NT2/D1 (cell line): ENCODE measurements around the gene ATXN7L2.

Source experiments
- DNase-seq: peaks from one replicate; pipeline ENCODE4 v3.0.0-alpha.2; 2011; ENCODE audit warnings: low read depth, low spot score
- H3K27me3 ChIP-seq: 2 replicates; pipeline ENCODE4 v1.6.0; 2011; ENCODE audit warnings: mild to moderate bottlenecking; ENCODE audit not compliant: insufficient read length, insufficient read depth
- H3K36me3 ChIP-seq: 2 replicates; pipeline ENCODE4 v1.6.1; 2011; ENCODE audit warnings: mild to moderate bottlenecking, low read length, mixed read lengths; ENCODE audit not compliant: insufficient read depth, insufficient read length
- H3K4me1 ChIP-seq: 2 replicates; pipeline ENCODE4 v1.5.1; 2011; ENCODE audit not compliant: insufficient read depth, insufficient read length
- H3K4me3 ChIP-seq: 2 replicates; pipeline ENCODE4 v1.5.1; 2011; ENCODE audit warnings: low read depth; ENCODE audit not compliant: insufficient read length
- H3K9ac ChIP-seq: 2 replicates; pipeline ENCODE4 v1.6.0; 2011; ENCODE audit warnings: low read depth; ENCODE audit not compliant: insufficient read length
- H3K9me3 ChIP-seq: 2 replicates; pipeline ENCODE4 v1.5.1; 2011; ENCODE audit warnings: mild to moderate bottlenecking, low read length; ENCODE audit not compliant: insufficient read depth
- SUZ12 ChIP-seq: IDR thresholded peaks from 2 replicates; pipeline ENCODE4 v1.6.1; 2011; ENCODE audit not compliant: insufficient read length, insufficient read depth; ENCODE audit errors: extremely low read depth
- YY1 ChIP-seq: IDR thresholded peaks from 2 replicates; pipeline ENCODE4 v1.6.1; 2011; ENCODE audit not compliant: insufficient read length, insufficient read depth
- ZNF274 ChIP-seq: IDR thresholded peaks from 2 replicates; pipeline ENCODE4 v1.6.1; 2011; ENCODE audit warnings: mild to moderate bottlenecking, low read depth, low read length

Gene ATXN7L2

DNA sequence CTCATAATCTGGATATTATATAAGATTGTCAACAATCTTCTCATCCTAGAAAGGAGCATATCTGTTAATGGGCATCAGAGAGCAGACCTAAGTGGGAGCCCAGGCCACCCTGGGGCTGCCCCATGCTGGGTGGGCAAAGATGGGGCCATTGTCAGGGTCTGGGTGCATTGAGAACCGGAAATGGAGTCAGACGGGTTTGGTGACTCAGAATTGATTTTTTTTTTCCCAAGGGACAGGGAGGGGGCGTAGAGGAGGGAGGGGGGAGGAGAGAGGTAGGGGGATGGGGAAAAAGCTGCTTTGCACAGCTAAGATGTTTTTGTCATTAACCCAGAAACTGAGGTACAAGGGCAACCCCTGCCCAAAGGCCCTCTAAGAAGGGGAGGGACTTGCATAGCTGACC, 1.3 kb downstream of the ATXN7L2 start:
- Histone ChIP-seq H3K9ac (peak overlapping the region; percentile 93), H3K36me3 (peaks cover 44% of the 10 kb centered on the region), H3K27me3 (peaks cover 9% of the 10 kb centered on the region), H3K9me3 (no peaks in the 10 kb centered on the region), H3K4me1 (peaks cover 13% of the 10 kb centered on the region), H3K4me3 (peak overlapping the region; percentile 83)
- DNase-seq, result no peak
- TF ChIP-seq ZNF274 (no peak), YY1 (no peak), SUZ12 (no peak)

DNA sequence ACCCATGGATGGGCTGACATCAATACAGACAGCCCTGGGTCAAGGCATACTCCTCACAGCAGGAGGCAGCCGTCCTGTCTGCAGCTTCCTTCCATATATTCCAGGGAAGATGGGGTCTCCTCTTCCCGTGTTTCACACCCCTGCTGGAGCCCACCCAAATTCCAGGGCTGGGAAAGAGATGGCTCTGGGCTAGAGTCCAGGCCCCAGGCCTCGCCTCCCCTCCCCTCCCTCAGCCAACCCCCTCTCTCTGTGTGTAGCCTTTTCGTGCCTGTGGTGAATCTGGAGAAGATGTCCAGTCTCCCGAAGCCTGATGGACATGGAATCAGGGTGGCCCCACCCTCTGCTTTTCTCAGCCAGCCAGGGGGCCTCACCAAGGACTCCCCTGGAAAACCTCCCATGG, 3.6 kb downstream of the ATXN7L2 start:
- TF ChIP-seq YY1 (no peak), ZNF274 (no peak), SUZ12 (no peak)
- no peak for DNase-seq
- Histone ChIP-seq H3K4me1 (peaks cover 13% of the 10 kb centered on the region), H3K36me3 (peaks cover 65% of the 10 kb centered on the region), H3K9ac (no peak overlapping the region), H3K9me3 (no peaks in the 10 kb centered on the region), H3K4me3 (no peak overlapping the region), H3K27me3 (peaks cover 3% of the 10 kb centered on the region)

DNA sequence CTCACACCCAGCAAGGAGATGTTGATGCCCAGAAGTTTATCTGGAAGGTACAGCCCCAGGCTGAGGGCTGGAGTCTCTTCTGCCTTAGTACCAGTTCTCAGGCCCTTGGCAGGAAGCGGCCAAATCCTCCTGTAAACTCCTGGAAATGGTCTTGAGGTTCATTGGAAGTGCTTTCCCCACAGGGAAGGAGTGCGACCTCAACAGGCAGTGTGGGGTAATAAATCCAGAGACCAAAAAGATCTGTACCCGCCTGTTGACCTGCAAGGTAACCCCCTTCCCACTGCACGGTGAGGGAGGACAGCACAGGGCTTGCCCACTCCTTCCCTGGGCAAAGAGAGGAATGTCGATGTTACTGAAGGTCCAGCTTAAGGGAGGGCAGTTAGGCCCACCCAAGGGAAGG, 4.5 kb downstream of the ATXN7L2 start:
- no peaks in the 10 kb centered on the region for H3K9me3 ChIP-seq
- peaks cover 9% of the 10 kb centered on the region for H3K4me1 ChIP-seq
- H3K36me3 ChIP-seq, result peaks cover 67% of the 10 kb centered on the region
- H3K4me3 ChIP-seq, result no peak overlapping the region
- DNase-seq, result no peak
- H3K9ac ChIP-seq, result no peak overlapping the region
- TF ChIP-seq SUZ12 (no peak), YY1 (no peak), ZNF274 (no peak)
- no peaks in the 10 kb centered on the region for H3K27me3 ChIP-seq

DNA sequence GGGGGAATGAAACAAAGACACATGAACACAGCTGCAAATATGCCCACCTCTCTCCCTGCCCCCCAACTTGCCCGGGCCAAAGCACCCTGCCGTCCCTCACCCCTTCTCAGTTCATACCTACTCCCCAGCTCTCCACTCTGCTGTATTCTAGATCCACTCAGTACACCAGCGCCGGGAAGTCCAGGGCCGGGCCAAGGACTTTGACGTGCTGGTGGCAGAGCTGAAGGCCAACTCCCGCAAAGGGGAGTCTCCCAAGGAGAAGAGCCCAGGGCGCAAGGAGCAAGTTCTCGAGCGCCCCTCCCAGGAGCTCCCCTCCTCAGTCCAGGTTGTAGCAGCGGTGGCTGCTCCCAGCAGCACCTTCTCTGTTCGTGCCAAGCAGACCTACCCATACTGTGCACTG, 5.0 kb downstream of the ATXN7L2 start:
- Histone ChIP-seq H3K9ac (no peak overlapping the region), H3K36me3 (peaks cover 67% of the 10 kb centered on the region)

DNA sequence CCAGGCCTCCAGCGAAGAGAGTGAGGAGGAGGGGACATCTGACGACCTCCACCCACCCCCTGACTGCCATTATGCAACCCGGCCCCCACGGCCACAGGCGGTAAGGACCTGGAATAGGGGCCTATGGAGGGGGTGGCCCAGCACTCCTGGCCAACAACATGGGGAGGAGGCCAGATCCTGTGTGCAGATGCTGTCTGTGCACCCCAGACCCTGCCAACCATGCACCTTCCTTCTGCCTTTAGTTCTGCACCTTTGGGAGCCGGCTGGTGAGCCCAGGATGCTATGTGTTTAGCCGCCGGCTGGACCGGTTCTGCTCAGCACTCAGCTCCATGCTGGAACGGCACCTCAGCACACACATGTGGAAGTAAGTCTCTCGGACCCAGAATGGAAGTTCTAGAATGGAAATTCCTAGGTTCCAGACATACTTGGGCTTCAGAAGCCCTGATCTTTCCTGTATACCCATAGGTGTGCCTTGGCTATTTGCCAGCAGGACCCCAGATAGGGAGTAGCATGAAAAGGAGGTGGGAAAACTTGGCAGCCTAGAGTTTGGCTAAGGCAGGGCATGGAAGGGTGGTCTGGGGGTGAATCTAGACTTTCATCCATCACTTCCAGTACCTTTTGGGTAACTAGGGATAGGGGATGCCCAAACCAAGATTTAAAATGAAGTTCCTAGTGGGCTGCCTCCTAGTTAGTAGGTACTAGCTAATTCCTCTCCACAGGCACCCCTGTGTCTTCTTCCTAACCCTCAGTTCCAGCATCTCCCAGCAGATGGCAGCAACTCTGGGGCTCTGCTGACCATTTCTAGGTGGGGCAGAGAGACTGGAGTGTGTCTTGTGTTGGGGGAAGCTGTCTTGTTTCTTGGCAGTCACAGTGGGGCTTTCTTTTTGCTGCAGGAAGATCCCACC, 6.6 kb downstream of the ATXN7L2 start:
- H3K36me3 ChIP-seq, result peaks cover 67% of the 10 kb centered on the region
- no peak for DNase-seq
- H3K4me1 ChIP-seq, result peaks cover 8% of the 10 kb centered on the region
- H3K4me3 ChIP-seq, result no peak overlapping the region
- no peaks in the 10 kb centered on the region for H3K27me3 ChIP-seq
- H3K9me3 ChIP-seq, result no peaks in the 10 kb centered on the region
- TF ChIP-seq SUZ12, result no peak
- no peak for TF ChIP-seq YY1
- TF ChIP-seq ZNF274, result no peak
- peak overlapping the region; percentile 36 for H3K9ac ChIP-seq

More for the DNA sequence above, 5.0 kb downstream of the ATXN7L2 start:
- no peaks in the 10 kb centered on the region for H3K9me3 ChIP-seq
- TF ChIP-seq SUZ12 (no peak), ZNF274 (no peak), YY1 (no peak)
- H3K27me3 ChIP-seq, result no peaks in the 10 kb centered on the region
- no peak overlapping the region for H3K4me3 ChIP-seq
- H3K4me1 ChIP-seq, result peaks cover 9% of the 10 kb centered on the region
- no peak for DNase-seq

DNA sequence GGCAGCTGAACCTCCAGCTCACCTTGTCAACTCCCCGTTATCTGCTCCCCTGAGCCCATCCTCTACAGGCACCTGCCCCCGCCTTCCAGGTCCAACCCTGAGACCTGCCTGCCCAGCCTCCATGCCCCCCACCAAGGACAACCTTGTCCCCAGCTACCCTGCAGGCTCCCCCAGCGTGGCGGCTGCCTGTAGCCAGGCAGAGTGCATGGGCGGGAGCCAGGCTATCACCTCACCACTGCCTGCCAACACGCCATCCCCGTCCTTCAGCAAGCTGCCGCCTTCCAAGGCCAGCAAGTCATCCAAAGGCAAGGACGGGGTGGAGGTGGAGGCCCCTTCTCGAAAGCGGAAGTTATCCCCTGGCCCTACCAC, 7.2 kb downstream of the ATXN7L2 start:
- no peak for TF ChIP-seq SUZ12
- H3K36me3 ChIP-seq, result peaks cover 68% of the 10 kb centered on the region

DNA sequence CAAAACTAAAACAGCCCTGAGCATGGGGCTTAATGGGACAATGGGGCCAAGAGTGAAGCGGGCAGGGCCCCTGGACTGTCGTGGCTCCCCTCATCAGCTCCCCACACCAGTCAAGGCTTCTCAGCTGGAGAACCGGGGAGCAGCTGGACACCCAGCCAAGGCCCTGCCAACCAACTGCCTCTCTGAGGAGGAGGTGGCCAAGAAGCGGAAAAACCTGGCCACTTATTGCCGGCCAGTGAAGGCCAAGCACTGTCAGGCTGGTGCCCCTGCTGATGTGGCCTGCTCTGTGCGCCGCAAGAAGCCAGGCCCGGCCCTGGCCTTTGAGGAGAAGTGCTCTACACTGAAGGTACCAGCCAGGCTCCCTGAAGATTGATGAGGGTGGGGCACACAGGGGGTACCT, 7.7 kb downstream of the ATXN7L2 start:
- Histone ChIP-seq H3K36me3 (peaks cover 68% of the 10 kb centered on the region), H3K27me3 (no peaks in the 10 kb centered on the region), H3K9me3 (no peaks in the 10 kb centered on the region), H3K4me1 (peaks cover 8% of the 10 kb centered on the region), H3K4me3 (no peak overlapping the region), H3K9ac (no peak overlapping the region)
- DNase-seq, result no peak
- no peak for TF ChIP-seq YY1
- no peak for TF ChIP-seq ZNF274
- TF ChIP-seq SUZ12, result no peak

More for the DNA sequence above, 7.2 kb downstream of the ATXN7L2 start:
- peaks cover 8% of the 10 kb centered on the region for H3K4me1 ChIP-seq
- no peak for DNase-seq
- H3K9ac ChIP-seq, result peak overlapping the region; percentile 36
- no peak overlapping the region for H3K4me3 ChIP-seq
- no peaks in the 10 kb centered on the region for H3K9me3 ChIP-seq
- H3K27me3 ChIP-seq, result no peaks in the 10 kb centered on the region

DNA sequence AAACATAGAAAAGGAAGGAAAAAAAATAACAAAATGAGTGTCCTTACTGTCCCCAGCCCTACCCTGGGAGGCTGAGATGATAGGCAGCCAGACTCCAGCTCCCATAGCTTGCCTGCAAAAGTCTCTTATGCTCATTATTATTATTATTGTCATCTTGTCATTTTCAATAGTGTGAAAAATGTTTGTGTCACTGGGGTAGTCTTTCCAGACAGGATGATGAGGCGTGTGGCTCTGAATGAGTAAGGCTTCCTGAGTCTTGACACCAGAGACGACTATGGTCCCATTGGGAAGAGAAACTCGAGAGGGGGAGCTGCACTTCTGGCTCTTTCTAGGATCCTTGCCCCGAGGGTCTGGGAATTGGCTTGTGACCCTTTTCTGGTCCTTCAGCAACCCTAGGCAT, 9.1 kb downstream of the ATXN7L2 start:
- peaks cover 62% of the 10 kb centered on the region for H3K36me3 ChIP-seq
- H3K4me3 ChIP-seq, result no peak overlapping the region
- no peaks in the 10 kb centered on the region for H3K27me3 ChIP-seq
- DNase-seq, result no peak
- peaks cover 2% of the 10 kb centered on the region for H3K4me1 ChIP-seq
- no peak overlapping the region for H3K9ac ChIP-seq
- TF ChIP-seq ZNF274 (no peak), YY1 (no peak), SUZ12 (no peak)
- H3K9me3 ChIP-seq, result no peaks in the 10 kb centered on the region
